Thoracic aorta (tissue), 2 donors: ENCODE data around the gene ADGRB3. TPM values are rescaled to one million over a fixed set of nuclear protein-coding genes. Genes with fewer than 3 reads are reported as not detected.

ENCODE experiments used
- ATAC-seq: fragments of 150-250 bp; one replicate; pipeline ENCODE4 v1.8.0; 2017; ENCODE audit warnings: low read depth; ENCODE audit not compliant: insufficient number of reproducible peaks, low FRiP score
- DNase-seq: peaks from one replicate; pipeline ENCODE4 v3.0.0-alpha.2; 2020; ENCODE audit warnings: low spot score
- H3K27ac ChIP-seq, 2 donors: fragments of 200-600 bp; sonication (generic); 1 replicate in 1 of 2; 2 replicates in 1 of 2; pipeline ENCODE4 v1.5.1; 2016; ENCODE audit warnings: mild to moderate bottlenecking in 2 of 2, moderate library complexity in 2 of 2
- H3K27me3 ChIP-seq: fragments of 200-600 bp; sonication (generic); replicated peaks from 2 replicates; pipeline ENCODE4 v1.6.0; 2016; ENCODE audit warnings: mild to moderate bottlenecking; ENCODE audit not compliant: insufficient read depth
- H3K36me3 ChIP-seq: fragments of 200-600 bp; sonication (generic); one replicate; pipeline ENCODE4 v1.5.1; 2016
- H3K4me1 ChIP-seq, 2 donors: fragments of 200-600 bp; sonication (generic); 1 replicate in 1 of 2; 2 replicates in 1 of 2; pipeline versions ENCODE4 v1.5.1 to v1.6.0; 2016; ENCODE audit warnings: low read depth in 2 of 2, mild to moderate bottlenecking in 1 of 2; ENCODE audit not compliant: control insufficient read depth in 1 of 2
- H3K4me3 ChIP-seq: fragments of 200-600 bp; sonication (generic); 2 replicates; pipeline ENCODE4 v1.5.1; 2016; ENCODE audit warnings: mild to moderate bottlenecking
- H3K9me3 ChIP-seq: fragments of 200-600 bp; sonication (generic); 2 replicates; pipeline ENCODE4 v1.5.1; 2016
- total RNA-seq, 2 donors: library from RNA; depleted of rRNA; stranded (reverse); fragments of >200 nt; gene quantifications; one replicate each; pipeline versions ENCODE4 v1.1.0 to v1.2.3, GENCODE V29; 2016
- TF ChIP-seq, protein P1 (sequence below): fragments of 200-600 bp; sonication (generic); IDR thresholded peaks from one replicate; pipeline ENCODE4 v1.5.1; 2019; ENCODE audit warnings: antibody characterized with exemption

Gene ADGRB3
- total RNA-seq, 2 donors from 2014 or later, result 2.4 to 10.1 TPM

DNA sequence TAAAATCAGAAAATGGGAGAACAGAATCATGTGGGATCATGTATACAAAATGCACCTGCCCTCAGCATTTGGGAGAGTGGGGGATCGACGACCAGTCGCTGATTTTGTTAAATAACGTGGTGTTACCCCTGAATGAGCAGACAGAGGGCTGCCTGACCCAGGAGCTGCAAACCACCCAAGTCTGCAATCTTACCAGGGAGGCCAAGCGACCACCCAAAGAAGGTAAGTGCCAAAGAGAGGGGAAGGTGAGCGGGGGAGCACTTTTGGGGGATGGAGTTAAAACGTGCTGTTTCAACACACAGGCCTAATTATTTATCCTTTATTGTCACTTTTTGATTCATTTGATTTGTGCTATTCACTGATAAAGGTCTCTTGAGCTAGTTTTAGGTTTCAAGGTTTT lies 4.1 kb downstream of the ADGRB3 start:
- no peaks in the 10 kb centered on the region for H3K9me3 ChIP-seq
- H3K27ac ChIP-seq, result no peak overlapping the region
- no peak overlapping the region for H3K4me3 ChIP-seq
- TF ChIP-seq, protein P1, sequence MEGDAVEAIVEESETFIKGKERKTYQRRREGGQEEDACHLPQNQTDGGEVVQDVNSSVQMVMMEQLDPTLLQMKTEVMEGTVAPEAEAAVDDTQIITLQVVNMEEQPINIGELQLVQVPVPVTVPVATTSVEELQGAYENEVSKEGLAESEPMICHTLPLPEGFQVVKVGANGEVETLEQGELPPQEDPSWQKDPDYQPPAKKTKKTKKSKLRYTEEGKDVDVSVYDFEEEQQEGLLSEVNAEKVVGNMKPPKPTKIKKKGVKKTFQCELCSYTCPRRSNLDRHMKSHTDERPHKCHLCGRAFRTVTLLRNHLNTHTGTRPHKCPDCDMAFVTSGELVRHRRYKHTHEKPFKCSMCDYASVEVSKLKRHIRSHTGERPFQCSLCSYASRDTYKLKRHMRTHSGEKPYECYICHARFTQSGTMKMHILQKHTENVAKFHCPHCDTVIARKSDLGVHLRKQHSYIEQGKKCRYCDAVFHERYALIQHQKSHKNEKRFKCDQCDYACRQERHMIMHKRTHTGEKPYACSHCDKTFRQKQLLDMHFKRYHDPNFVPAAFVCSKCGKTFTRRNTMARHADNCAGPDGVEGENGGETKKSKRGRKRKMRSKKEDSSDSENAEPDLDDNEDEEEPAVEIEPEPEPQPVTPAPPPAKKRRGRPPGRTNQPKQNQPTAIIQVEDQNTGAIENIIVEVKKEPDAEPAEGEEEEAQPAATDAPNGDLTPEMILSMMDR, result no peak
- ATAC-seq, result no peak
- H3K36me3 ChIP-seq, result no peaks in the 10 kb centered on the region
- no peak for DNase-seq
- H3K4me1 ChIP-seq, result peaks cover 3 to 16% of the 10 kb centered on the region in 2 donors
- no peaks in the 10 kb centered on the region for H3K27me3 ChIP-seq

DNA sequence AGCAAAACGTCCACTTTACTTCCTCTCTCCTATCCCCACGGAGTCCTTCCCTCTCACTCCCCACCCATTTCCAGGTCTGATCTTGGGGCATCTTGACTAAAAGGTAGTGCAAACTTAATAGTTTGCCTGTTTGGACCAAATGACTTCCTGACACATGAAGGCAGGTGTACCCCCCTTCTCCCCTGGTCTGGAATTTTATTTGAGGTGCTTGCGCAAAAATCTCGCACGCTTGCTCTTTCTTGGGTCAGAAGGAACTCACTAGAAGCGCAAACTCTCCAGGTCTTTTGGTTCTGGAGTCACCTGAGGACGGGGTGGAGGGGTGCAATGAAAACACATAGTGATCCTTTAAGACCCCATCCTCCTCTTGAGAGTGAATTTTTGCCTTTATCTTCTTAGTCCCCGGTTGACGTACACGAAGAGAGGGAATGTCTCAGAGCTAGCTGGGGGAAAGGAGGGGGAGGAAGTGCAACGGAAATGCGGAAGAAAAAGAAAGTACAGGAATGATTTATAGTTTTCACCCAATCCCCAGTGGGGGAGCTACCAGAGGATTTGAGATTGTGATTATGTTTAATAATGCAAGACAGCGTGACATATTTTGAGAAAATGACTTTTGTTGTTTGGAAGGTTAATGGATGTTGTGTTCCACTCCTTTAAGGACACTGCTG lies 4.9 kb downstream of the ADGRB3 start:
- TF ChIP-seq, protein P1, result no peak
- Histone ChIP-seq H3K4me3 (peak overlapping the region; percentile 68), H3K36me3 (no peaks in the 10 kb centered on the region), H3K9me3 (no peaks in the 10 kb centered on the region), H3K4me1 (peaks cover 3 to 16% of the 10 kb centered on the region in 2 donors), H3K27me3 (no peaks in the 10 kb centered on the region), H3K27ac (no peak overlapping the region)
- DNase-seq (no peak), ATAC-seq (no peak)

DNA sequence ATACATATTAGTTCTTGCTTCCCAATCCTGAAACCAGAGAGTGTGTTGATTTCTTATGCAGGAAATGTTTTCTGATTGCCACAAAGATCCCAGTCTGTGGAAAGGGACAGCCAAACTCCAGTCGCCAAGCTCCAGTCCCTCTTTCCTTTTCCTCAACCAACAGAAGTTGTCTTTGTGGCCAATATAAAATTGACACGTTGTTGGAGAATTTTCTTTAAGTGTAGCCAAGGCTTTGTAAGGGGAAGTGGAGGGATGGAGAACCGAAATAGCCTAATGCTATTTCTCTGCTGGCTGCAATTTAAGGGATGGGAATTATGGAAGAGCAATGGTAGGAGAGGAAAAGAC lies 5.4 kb downstream of the ADGRB3 start:
- H3K27me3 ChIP-seq, result no peaks in the 10 kb centered on the region
- no peak for ATAC-seq

DNA sequence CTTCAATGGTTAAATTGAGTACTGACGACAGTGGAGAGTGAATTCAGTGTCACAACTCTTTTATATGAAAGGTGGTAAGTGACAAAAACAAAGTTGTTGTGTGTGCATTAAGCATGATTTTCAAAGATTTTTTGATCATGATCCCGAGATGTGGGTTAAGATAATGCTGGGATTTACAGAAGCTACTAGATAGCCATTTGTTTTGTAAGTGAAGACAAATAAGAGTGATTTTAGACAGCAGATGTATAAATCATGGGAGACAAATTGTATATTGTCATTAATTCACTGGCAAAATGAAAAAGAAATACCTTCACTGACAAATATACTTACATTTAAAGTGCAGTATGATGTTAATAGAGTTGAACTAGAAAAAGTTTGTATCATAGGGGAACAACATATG lies 6.1 kb downstream of the ADGRB3 start:
- DNase-seq (no peak), ATAC-seq (no peak)
- H3K9me3 ChIP-seq, result no peaks in the 10 kb centered on the region
- H3K27me3 ChIP-seq, result no peaks in the 10 kb centered on the region
- TF ChIP-seq, protein P1, result no peak
- H3K4me1 ChIP-seq, result peaks cover 3 to 16% of the 10 kb centered on the region in 2 donors
- no peak overlapping the region for H3K27ac ChIP-seq
- no peaks in the 10 kb centered on the region for H3K36me3 ChIP-seq
- no peak overlapping the region for H3K4me3 ChIP-seq

More for the DNA sequence above, 5.4 kb downstream of the ADGRB3 start:
- peak overlapping the region; percentile 68 for H3K4me3 ChIP-seq
- H3K27ac ChIP-seq, result no peak overlapping the region
- H3K9me3 ChIP-seq, result no peaks in the 10 kb centered on the region
- H3K36me3 ChIP-seq, result no peaks in the 10 kb centered on the region
- DNase-seq, result no peak
- TF ChIP-seq, protein P1, result no peak
- peaks cover 3 to 16% of the 10 kb centered on the region in 2 donors for H3K4me1 ChIP-seq

DNA sequence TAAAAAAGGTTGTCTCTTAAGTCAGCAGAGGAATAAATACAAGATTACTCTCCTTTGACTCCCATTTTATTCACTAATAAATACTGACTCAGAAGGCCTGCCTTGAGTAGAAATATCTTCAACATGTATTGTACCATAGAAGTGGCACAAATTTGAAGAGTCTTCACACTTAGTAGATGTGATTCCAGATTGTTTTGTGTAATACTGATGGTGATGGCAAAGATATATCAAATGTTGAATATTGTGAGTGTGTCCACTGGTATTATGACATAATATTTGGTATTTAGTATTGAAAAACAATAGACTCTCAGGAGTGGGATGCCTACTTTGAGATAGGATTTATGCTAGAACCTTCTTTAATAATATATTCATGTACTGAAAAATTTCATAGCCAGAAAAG lies 7.0 kb downstream of the ADGRB3 start:
- no peaks in the 10 kb centered on the region for H3K9me3 ChIP-seq
- H3K36me3 ChIP-seq, result no peaks in the 10 kb centered on the region
- no peak overlapping the region for H3K27ac ChIP-seq
- DNase-seq, result no peak
- no peaks in the 10 kb centered on the region for H3K27me3 ChIP-seq
- H3K4me3 ChIP-seq, result no peak overlapping the region
- TF ChIP-seq, protein P1, result no peak
- peaks cover 3 to 16% of the 10 kb centered on the region in 2 donors for H3K4me1 ChIP-seq
- ATAC-seq, result no peak
